Anterior cingulate cortex (tissue), 58 donors: ENCODE measurements around the gene ANGEL1.
A peak's percentile ranks its signal among the peaks of the same experiment; 100 is the strongest.

Experiments
- DNase-seq, 58 donors: peaks; one replicate each; lab custom pipeline; 2025; lab: John Stamatoyannopoulos, UW

ANGEL1 gene

DNA sequence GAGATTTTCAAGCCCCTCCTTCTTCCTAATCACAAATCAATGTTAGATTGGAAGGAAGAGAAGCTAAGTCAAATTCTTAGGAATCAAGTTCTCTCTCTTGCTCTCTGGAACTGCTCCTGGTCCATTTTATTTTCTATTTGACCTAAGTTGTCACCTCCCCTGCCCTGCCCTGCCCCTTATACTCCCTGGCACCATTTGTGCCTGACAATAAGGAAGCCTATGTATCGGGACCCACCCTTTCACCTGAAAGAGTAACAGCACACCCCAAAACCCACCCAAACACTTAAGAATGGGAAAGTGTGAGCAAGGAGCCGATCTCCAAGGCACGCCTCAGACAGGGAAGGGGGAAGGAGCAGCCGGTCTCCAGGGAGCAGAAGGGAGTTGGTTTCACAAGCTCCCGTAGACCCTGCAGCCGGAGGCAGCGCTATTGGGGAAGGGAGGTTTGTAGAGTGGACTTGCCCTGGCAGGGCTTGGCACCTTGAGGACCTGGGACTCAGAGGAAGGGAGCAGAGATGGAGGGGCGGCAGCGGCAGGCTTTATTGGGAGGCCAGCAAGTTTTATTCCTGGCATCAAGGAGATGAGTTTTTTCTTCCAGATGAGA is 15.1 kb upstream of the ANGEL1 start:
- DNase-seq, result peak in 4 of 58 donors; percentile 8 to 30 (median 26)

DNA sequence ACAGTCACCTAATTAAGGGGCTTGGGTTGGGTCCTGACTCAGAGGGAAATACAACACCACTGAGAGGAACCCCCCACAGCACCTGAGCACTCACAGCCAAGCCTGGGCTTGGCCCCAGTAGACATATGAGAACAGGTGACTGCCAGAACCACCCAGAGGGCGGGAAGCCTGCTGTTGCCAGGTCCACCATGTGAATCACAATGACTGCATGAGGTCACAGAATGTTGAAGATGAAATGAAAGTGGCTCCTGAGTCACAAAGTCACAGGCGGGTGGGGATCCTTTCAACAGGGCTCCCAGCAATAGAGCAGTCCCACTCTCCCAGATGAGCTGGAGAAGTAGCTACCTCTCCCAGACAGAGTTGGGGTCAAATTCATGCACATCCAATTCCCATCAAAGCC is 13.4 kb upstream of the ANGEL1 start, which contains the start of gene LRRC74A:
Gene LRRC74A (plus strand): TSS at position 287 of the 400 bp plus-strand sequence. CDS start 290 bp downstream, outside the sequence.
- DNase-seq, result no peak

DNA sequence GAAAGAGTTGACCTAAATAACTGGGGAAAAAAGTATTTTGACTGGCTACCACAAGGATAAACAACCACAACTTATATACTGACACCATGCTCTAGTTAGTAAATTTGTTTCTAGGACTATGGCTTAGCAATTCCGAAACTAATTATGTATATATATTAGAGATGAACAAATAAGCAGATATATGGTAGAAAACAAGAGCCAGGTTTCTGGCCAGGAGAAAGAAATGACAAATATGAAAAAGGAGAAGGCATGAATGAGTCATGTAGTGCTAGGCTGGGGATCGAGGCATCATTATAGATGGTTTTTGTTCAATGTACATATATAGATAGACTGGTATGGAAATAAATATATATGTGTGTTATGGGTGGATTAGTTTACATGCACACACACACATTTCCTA is 8.0 kb upstream of the ANGEL1 start:
- no peak for DNase-seq

DNA sequence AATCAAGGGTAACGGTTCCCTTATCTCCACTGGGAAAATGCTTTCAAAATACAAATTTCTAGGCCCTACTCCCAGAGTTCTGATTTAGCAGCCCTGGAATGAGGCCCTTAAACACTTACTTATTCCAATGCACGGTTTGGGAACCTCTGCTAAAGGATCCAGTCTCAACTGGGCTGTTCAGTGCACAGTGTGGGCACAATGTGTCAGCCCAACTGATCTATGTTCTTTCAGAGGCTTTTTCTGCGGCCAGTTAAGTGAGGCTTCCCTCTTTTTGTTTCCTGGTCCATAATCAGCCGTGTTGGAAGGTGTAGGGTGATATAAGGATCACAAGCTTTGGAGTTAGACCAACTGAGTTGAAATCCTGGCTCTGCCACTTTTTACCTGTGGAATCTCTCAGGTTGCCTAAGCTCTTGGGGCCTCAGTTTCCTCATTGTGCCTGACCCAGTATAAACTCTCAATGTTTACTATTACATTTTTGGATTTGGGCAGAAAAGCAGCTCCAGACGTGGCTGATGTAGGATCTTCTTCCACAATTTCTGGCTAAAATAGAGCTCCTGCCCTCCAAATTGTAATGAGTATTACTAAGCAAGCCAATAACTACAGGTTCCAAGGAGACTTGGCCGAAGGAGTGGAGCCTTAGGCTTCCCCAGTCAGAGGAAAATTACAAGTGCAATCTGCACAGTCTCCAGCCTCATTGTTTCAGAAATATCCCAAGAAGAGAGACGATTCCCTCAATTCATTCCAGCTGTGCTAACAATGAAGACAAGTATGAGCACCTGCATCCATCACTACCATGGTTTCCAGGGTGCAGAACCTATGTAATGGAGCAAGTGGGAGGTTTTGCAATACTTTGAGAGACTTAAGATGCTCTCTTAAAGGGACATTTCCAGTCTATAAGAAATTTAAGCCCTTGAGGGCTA is 2.3 kb upstream of the ANGEL1 start:
- DNase-seq, result no peak

DNA sequence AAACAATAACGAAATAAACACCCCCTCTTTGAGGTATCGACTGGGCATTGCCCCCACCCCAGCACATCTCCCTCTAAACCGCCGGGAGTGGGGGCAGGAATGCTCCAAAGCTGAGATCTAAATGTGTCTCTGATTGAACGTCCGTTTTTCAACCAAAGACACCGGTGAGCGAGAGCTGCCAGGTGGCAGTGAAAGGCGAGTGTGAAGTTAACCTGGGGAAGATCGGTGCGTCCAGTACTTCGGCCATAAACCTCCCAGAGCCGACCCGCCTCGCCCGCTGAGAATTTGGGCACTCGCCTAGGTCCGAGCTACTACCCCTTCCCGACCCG is 625 bp downstream of the ANGEL1 start:
- peak in 4 of 58 donors; percentile 28 to 42 (median 36) for DNase-seq

DNA sequence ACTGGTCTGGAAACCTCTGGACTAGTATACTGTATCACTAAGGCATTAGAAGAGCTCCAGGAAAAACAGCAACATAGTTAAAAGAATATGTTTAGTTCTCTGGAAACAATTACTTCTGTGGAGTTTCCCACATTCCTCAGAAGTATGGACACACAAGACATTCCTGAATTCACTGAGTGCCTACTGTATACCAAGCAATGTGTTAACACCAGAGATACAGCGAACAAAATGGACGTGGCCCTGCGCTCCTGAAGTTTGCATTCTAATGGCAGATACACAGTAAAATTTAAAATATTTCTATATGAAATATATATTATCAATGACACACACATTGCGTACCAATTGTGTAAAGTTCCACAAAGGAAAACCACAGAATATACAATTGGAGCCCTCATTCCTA is 1.1 kb downstream of the ANGEL1 start:
- no peak for DNase-seq

DNA sequence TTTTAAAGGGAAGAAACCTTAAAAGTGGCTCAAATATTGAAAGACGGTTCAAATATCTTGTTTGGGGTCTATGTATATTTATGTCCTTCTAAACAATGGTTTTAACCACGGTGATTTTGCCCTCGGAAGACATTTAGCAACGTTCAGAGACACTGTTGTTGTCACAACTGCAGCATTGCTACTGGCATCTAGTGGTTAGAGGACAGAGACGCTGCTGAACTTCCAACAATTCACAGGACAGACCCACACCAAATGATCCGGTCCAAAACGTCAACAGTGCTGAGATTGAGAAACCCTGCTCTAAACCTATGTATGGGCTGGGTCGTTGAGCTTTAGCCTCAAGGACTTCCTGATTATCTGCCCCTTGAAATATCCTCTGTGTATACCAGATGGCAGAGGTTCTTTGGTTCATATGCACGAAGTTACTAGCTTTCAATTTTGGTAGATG is 1.7 kb downstream of the ANGEL1 start:
- DNase-seq, result peak in 31 of 58 donors; percentile 1 to 75 (median 29)

DNA sequence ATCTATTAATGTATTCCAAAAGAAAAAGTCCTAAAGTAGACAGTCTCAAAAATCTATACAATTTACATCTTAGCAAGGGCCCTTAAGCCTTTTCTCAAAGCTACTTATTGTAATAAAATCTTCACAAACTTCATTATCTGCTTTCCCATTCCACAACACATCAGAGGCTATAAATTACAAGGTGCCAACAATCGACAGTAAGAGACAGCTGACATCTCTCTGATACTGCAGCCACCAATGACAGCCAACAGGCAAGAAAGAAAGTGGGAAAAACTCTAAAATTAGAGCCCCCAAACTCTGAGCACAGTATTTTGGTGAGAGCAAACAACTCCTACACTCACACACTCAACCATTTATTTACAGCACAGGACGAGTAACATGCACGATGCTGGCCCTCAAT is 2.2 kb downstream of the ANGEL1 start:
- peak in 1 of 58 donors; percentile 15 for DNase-seq

DNA sequence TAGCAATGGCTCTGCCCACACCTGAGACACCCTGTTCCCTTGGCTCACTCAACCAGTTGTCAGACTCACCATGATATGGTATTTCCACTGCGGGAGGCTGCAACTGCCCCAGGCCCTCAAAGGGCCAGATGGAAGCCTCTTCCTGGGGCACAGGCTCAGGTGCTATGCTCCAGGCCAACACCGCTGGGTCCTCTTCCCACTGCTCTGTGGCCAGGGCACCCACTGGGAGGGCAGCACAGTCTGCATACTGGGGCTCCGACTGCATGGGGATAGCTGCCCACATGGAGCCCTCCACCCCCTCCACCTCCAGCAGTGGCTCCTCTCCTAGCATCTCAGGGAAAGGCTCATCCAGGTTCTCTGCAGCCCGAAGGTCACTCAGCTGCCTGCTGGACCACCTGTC is 3.7 kb downstream of the ANGEL1 start:
- no peak for DNase-seq

DNA sequence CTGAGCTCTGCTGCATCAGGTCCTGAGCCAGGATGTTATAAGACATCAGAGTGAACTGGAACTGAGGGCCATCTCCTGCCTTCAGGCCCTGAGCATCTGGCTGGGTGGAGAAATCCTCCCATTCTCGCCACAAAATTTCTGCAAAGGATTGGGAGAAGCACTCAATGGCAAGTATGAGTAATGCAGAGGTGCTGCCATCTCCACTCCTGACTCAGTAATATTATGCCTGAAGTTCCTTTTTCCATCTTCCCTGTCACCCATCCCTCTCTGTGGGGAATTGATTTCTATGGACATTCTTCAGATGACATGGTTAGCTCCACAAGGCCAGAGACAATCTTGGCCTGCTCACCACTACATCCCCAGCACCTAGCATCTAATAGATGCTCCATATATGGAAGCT is 4.7 kb downstream of the ANGEL1 start:
- no peak for DNase-seq

DNA sequence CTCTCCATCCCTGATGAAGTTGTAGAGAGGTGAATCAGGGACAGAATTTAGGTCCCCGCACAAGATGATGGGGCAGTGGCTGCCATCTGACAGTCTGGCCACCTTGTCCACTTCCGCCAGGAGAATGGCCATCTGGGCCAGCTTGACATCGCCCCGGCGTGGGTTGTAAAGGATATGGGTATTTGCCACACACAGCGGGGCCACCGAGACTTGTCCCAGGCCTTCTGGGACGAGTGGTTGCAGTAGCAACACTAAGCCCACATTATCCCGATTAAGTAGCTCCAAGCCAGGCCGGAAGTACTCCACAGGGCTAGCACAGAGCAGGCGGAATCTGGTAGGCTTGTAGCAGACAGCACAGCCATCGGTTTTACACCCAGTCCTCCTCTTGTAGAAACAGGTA is 6.2 kb downstream of the ANGEL1 start:
- no peak for DNase-seq

DNA sequence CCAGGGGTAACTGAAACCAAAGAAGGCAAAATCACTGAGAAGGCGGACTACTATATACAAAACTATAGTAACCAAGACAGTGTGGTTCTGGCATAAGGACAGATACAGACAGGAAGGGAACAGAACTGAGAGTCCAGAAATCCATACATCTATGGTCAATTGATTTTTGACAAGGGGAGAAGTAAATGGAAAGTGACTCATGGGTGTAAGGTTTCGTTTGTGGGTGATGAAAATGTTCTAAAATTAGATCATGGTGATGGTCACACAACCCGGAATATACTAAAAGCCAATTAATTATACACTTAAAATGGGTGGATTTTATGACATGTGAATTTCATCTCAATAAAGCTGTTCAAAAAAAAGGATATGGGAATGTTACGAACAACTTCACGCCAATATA is 18.7 kb downstream of the ANGEL1 start:
- DNase-seq, result no peak

DNA sequence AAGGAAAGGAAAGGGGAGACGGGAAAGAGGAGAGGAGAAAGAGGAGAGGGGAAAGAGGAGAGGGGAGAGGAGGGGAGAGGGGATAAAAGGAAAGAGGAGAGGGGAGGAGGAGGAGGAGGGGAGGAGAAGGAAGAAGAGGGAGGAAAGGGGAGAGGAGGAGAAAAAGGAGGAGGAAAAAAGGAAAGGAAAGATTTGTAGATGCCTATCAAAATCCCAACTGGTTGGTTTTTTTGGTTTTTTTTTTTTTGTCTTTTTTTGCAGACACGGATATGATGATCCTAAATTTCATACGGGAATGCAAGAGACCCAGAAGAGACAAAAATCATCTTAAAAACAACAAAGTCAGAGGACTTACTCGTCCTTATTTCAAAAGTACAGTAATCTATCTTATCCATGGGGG is 19.4 kb downstream of the ANGEL1 start:
- no peak for DNase-seq

DNA sequence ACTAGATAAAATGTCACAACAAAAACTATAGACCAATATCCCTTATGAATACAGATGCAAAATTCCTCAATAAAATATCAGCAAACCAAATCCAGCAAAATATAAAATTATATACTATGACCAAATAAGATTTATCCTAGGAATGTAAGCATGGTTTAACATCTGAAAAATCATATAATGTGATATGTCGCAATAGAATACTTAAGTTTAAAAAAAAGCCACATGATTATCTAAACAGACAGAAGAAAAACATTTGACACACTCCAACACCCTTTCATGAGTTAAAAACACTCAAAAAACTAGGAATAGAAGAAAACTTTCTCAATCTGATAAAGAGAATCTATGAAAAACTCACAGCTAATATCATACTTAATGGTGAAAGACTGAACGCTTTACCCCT is 20.3 kb downstream of the ANGEL1 start:
- DNase-seq, result no peak

DNA sequence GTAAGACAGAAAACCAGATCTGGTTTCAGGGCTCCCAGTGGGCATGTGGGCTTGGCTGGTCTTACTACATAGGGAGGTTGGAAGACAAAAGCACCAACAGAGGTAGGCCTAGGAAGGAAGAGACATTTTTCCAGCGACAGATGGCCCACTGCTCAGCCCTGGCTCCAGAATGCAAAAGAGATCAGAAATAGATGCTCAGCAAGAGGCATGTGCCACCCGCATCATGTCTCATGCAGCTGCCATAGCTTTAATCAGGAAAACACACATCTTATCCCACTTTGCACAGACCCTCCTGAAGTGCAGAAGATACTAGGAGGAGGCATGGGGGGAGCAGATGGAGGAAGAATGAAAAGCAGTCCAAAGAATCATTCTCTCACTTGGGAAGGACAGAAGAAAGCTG is 26.1 kb downstream of the ANGEL1 start:
- DNase-seq, result peak in 13 of 58 donors; percentile 22 to 63 (median 36)

DNA sequence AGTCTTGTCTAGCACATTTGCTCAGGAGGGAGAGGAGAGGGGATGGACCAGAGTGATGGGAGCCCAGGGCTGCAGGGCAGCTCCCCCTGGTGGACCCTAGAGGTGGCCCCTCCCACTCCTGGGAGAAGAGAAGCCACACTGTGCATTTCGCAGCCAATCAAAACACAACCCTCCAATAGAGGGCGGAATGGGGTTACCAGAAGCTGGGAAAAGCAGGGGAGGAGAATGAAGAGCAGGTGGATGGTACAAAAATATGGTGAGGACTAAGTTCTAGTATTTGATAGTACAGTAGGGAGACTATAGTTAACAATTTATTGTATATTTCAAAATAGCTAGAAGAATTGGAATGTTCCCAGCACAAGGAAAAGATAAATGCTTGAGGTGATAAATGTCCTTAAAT is 27.8 kb downstream of the ANGEL1 start:
- DNase-seq, result peak in 48 of 58 donors; percentile 41 to 91 (median 72)

DNA sequence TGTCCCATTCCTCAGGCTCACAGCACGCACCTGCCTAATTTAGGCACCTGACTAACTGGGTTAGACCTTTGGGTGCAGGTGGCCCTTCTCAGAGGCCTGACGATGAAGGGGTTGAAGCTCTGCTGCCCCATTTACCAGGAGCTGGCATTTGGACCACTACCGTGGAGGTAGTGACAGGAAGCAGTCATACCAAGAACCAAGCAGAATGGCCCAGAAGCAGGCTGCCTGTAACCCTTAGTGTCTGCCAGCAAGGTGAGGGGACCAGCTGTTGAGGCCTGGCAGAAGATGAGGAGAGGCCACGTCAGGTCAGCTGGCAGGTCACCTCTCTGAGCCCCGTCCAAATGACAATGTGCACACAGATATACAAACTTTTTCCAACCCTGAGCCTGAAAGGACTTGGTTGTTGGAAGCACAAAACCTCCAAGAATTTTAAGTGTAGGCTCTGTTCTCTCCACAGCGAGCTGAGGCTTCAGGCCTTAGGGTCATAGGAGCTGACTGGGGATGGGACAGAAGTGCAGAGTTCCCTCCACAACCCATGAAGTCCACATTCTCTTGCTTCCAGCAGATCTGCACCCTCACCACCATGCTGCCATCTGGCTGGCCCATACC is 28.3 kb downstream of the ANGEL1 start:
- no peak for DNase-seq

DNA sequence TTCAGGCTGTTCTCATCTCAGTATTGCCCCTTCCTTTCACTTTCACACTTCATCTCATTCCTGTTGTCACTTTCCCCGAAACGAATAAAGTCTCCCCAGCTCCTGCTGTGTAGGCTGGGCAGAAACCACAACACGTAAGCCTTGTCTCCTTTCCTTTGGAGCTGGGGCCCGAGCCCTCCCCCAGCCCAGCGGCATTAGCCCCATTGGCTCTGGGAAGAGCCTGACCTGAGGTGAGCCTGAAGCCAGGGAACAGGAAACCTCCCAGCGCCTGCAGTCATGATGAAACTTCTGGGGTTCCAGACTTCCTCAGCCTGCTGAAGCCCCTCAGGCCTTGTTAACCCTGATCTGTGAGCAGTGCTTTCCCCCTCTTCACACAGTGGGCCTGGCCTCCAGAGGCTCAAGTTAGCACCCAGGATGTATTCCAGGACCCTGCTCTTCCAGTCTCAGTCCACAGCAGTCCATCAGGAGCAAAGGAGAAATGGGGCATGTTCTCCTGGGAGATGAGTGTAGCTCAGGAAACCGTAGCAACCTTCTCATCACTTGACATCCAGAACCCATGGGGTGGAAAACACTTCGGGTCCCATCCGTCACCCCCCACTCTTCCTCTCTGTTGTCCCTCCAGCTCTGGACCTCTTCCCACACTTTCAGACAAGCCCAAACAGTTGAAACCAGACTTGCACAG is 29.7 kb downstream of the ANGEL1 start:
- DNase-seq, result peak in 3 of 58 donors; percentile 26 to 51 (median 36)

DNA sequence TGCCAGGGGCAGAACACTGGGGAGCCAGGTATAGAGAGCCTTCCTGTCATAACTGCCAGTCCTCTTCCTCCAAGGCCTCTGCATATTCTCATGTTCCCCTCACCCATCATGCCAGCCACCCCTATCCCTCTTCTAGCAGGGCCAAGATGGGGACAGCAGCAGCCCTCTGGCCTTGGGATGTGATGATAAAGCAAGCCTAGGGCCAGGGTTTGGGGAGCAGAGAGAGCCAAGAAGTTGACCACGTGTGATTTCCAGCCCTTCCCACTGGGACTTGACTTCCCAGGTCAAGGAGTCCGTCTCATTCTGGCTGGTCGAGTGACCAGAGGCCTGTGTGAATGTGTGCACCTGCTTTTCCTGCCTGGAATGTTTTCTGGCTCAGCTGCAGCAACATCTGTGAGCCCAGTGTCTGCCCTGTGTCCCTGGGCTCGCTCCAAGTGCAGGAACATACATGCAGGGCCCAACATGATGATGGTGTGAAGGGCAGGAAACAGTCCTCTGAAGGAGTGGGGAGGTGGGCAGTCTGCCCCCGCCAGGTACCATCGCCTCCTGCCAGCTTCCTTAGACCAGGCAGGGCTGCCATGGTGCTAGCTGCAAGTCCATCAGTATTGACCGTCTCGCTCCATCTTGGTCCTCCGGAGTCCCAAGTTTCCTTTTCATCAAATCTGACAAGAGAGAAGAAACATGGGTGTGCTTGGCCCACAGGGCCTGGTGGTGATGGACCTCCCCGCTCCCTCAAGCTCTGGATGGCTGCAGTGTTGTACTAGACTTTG is 30.4 kb downstream of the ANGEL1 start:
- DNase-seq, result no peak

DNA sequence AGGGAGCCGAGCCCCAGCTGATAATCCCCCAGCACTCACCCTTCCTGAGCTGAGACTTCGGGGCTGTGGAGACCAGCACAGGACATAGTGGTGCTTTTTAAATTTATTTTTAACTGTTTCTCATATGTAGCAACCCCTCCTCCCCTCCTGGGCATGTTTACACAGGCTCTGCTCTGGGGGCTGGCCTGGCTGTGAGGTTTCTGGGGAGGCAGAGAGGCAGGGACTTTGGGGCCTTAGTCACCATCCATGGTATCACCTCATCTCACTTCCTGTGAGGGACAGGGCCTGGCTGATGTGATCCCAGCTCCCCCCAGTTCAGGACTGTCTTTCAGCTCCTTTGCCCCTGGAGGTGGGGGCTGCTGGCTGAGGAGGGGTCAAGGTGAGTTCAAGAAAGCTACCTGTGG is 31.0 kb downstream of the ANGEL1 start:
- DNase-seq, result no peak
